HG02852 (cell line): ENCODE results near the gene FCF1.

Experiments
- ATAC-seq: cut with Tn5 transposase; IDR thresholded peaks from one replicate; pipeline ENCODE4 v1.9.1; 2021; ENCODE audit warnings: mild to moderate bottlenecking, moderate library complexity; ENCODE audit not compliant: unreplicated experiment

The FCF1 gene

GRCh38 chr14:74712499-74713394 lies at the start of gene FCF1, which contains the start of gene AREL1:
Gene FCF1 (plus strand): TSS chr14:74713144. CDS start chr14:74713198, 54 bp downstream.
Gene AREL1 (minus strand): TSS chr14:74713080. CDS start chr14:74685615, 27,465 bp downstream.
- ATAC-seq = peak; percentile 96

GRCh38 chr14:74663884-74664283 lies 49.1 kb upstream of the FCF1 start:
- no peak for ATAC-seq

GRCh38 chr14:74664717-74665116 lies 48.2 kb upstream of the FCF1 start:
- no peak for ATAC-seq

- no peak for ATAC-seq
Observed at GRCh38 chr14:74667758-74668157, 45.2 kb upstream of the FCF1 start.

- ATAC-seq = no peak
Observed at GRCh38 chr14:74669256-74669655, 43.7 kb upstream of the FCF1 start.

GRCh38 chr14:74669846-74670245 lies 43.1 kb upstream of the FCF1 start:
- ATAC-seq = no peak

- ATAC-seq = no peak
Observed at GRCh38 chr14:74670726-74671411, 42.1 kb upstream of the FCF1 start.

GRCh38 chr14:74671789-74672188 lies 41.2 kb upstream of the FCF1 start:
- ATAC-seq = no peak

- no peak for ATAC-seq
Observed at GRCh38 chr14:74673768-74674167, 39.2 kb upstream of the FCF1 start.

- ATAC-seq = no peak
Observed at GRCh38 chr14:74675219-74675618, 37.7 kb upstream of the FCF1 start.

GRCh38 chr14:74682169-74682952 lies 30.6 kb upstream of the FCF1 start:
- no peak for ATAC-seq

GRCh38 chr14:74683406-74683805 lies 29.5 kb upstream of the FCF1 start:
- ATAC-seq = no peak

GRCh38 chr14:74684434-74684833 lies 28.5 kb upstream of the FCF1 start:
- no peak for ATAC-seq

GRCh38 chr14:74685056-74685455 lies 27.9 kb upstream of the FCF1 start:
- ATAC-seq = no peak

- no peak for ATAC-seq
Observed at GRCh38 chr14:74685921-74686678, 26.8 kb upstream of the FCF1 start.

GRCh38 chr14:74691456-74691855 lies 21.5 kb upstream of the FCF1 start:
- no peak for ATAC-seq

- no peak for ATAC-seq
Observed at GRCh38 chr14:74693191-74693590, 19.8 kb upstream of the FCF1 start.

GRCh38 chr14:74695406-74695805 lies 17.5 kb upstream of the FCF1 start:
- no peak for ATAC-seq

- ATAC-seq = no peak
Observed at GRCh38 chr14:74697011-74697410, 15.9 kb upstream of the FCF1 start.

- ATAC-seq = no peak
Observed at GRCh38 chr14:74697543-74697942, 15.4 kb upstream of the FCF1 start.

- ATAC-seq = no peak
Observed at GRCh38 chr14:74697976-74698375, 15.0 kb upstream of the FCF1 start.
